ENCODE measurements around the gene C2CD4C.
"Not testable (repeated sequence)": the region's sequence is repeated elsewhere in the genome, so short reads cannot be mapped to it uniquely, and the experiment has no call there.

Gene C2CD4C

DNA sequence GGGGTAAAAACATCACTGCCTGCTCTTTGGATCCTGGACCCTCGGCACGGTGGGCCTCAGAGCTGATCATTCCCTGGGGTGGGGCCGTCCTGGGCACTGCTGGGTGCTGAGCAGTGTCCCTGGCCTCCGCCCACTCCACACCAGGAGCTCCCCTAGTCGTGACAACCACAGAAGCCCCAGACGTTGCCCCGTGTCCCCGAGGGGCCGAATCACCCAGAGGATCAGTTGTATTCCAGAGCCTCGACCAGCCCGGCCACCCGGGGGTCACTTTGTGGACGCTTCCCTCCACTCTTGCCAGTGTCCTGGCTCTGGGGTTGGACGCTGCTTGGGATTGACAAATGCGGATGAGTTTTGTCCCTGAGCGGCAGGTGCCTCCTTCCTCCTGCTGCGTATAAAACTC, 10.2 kb downstream of the C2CD4C start:
- DNase-seq (ENCODE audit: low read depth) = no peak

DNA sequence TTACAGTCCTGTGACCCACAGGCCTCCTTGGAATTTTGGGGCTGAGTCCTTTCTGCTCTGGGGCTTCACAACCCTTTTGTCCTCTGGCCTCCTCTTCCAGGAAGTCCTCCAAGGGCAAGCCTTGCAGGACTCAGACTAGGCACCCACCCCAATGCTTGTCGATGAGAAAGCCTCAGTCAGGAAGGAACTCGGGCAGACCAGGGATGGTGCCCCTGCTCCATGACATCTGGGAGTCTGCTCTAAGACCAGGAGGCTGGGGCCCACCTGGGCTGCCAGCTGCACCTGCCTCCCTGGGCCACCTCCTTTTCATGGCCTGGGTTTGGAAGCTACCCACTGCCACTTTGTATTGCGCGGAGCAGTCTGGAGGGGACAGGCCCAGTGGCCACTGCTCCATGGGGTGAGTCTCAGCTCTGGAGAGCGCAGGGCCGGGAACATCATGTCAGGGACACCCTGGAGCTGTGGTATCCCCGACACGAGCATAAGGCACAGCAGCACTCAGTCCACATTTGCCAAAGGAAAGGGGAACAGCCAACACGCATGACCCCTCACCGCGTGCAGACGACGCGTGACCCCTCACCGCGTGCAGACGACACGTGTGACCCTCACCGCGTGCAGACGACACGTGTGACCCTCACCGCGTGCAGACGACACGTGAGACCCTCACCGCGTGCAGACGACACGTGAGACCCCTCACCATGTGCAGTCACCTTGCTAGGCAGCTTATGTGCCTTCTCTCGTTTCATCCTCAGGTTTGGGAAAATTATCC, 10.8 kb downstream of the C2CD4C start:
- no peak for DNase-seq (ENCODE audit: low read depth)

DNA sequence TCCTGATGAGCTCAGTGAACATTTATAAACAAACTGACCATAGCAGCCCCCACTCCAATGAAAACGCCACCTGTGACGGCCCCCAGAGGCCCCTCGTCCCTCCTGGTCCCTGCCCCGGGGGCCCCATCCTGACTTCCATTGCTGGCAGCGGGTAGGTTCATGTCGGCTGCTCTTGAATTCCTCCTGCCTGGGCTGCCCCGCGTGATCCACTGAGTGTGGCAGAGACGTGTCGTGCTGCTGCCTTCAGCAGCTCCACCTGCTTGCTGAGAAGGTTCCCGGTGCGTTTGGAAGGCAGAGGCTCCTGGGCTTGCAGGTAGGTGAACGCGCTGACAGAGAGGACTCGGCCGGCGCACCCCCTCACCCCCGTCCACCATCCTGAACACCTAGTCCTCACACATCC, 11.6 kb downstream of the C2CD4C start:
- DNase-seq (ENCODE audit: low read depth) = no peak

DNA sequence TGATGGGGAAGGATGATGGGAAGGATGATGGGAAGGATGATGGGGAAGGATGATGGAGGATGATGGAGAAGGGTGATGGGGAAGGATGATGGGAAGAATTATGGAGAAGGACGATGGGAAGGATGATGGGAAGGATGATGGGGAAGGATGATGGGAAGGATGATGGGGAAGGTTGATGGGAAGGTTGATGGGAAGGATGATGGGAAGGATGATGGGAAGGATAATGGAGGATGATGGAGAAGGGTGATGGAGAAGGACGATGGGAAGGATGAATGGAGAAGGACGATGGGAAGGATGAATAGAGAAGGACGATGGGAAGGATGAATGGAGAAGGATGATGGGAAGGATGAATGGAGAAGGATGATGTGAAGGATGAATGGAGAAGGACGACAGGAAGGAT, 13.5 kb downstream of the C2CD4C start:
- DNase-seq (ENCODE audit: low read depth) = no peak

DNA sequence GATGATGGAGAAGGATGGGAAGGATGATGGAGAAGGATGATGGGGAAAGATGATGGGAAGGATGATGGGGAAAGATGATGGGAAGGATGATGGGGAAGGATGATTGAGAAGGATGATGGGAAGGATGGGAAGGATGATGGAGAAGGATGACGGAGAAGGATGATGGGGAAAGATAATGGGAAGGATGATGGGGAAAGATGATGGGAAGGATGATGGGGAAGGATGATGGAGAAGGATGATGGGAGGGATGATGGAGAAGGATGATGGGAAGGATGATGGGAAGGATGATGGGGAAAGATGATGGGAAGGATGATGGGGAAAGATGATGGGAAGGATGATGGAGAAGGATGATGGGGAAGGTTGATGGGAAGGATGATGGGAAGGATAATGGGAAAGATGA, 14.1 kb downstream of the C2CD4C start:
- DNase-seq (ENCODE audit: low read depth) = not testable (repeated sequence)

DNA sequence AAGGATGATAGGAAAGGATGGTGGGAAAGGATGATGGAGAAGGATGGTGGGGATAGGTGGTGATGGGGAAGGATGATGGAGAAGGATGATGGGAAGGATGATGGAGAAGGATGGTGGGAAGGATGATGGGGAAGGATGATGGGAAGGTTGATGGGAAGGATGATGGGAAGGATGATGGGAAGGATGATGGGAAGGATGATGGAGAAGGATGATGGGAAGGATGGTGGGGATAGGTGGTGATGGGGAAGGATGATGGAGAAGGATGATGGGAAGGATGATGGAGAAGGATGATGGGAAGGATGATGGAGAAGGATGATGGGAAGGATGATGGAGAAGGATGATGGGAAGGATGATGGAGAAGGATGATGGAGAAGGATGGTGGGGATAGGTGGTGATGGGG, 15.4 kb downstream of the C2CD4C start:
- DNase-seq (ENCODE audit: low read depth) = not testable (repeated sequence)

DNA sequence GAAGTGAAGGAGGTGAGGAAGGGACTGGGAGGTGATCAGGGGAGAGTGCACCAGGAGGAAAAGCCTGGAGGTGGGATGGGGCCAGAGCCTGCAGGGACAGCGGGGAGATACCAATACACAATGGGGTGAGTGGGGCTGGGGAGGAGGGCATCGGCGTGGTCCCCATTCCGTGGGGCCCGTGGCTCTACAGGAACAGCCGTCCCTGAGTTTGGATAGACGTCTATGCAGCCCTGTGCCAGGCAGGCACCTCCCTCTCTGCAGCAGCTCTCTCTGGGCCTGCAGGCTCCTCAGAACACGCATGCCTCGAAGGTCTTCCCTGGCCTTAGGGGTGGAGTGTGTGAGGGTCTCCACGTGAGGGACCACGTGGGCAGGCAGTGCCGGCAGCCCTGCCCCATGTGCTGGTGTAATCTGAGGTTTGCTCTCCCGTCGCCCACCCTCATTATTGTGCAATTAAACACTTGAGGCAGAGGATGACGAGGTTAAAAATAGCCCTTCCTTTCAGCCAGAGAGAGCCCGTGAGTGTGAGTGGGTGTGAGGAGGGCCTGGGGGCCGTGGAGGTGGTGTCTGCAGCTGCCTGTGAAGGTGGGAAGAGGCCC, 16.5 kb downstream of the C2CD4C start:
- no peak for DNase-seq (ENCODE audit: low read depth)

DNA sequence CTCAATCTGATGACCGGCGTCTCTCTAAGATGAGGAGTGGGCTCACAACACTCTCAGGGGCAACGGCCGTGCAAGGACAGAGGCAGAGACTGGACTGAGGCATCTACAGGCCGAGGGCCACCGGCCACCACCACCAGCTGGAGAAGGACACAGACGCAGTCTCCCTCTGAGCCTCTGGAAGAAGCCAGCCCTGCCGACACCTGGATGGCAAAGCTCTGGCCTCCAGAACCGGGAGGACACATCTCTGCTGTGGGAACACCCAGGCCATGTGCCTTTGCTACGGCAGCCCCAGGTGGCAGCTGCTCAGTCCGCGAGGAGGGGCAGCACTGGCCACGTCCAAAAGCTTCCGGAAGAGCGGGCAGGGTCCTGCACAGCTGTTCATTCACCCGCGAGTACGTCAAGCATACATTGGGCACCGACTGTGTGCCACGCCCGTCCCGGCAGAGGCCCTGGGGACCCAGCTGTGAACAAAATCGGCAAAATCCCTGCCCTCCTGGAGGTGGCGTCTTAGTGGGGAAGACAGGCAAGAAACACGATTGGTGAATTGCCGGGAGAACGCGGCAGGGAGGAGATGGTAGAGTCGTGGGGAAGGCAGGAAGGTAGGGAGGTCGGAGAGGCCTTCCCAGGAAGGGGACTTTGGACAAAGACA, 17.1 kb downstream of the C2CD4C start:
- DNase-seq (ENCODE audit: low read depth) = no peak

DNA sequence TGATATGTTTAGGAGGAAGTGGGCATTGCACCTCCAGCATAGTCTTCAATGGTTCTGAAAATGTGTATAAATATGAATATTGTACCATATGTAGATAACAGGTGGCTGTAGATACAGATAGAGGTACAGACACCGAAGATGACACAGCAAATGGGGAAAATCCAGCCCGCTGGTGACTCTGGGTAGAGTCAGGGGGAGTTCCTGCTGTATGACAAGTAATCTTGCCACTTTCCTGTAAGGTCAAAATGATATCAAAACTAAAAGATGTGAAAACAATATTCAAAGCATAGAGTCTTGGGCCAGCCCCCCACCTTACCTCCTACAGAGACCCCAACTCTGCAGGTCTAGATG, 17.8 kb downstream of the C2CD4C start:
- no peak for DNase-seq (ENCODE audit: low read depth)

DNA sequence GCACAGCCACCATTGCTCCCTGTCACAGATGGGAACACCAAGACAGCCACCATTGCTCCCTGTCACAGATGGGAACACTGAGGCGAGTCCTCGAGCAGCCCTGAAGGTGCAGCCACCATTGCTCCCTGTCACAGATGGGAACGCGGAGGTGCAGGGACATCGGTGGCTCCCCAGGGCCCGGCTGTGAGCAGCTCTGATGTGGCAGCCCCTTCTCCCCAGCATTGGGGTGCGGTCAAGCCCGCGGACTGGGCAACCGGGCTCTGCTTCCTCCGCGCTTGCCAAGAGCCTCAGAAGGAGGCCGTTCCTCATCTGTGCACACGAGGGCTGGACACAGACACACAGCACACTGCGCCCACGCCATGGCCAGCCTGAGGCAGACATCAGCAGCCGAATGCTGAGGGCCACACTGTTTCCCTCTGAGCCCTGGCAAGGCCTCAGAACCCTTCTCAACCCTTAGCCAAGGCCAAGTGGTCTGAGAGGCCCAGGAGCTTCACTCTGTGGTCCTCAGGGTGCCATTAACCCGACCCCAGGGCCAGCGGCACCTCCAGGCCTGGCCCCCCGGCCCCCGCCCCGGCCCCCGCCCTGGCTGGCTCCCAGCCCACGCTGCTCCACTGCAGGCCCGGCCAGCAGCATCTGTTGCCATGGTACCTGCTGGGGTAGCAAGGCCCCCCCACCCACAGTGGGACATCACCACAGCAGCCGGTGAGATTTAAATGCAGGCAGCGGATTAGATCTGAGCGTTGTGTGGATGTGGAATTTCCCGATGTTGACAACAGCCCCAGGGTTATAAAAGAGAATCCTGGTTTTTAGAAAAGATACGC, 18.4 kb downstream of the C2CD4C start:
- no peak for DNase-seq (ENCODE audit: low read depth)

DNA sequence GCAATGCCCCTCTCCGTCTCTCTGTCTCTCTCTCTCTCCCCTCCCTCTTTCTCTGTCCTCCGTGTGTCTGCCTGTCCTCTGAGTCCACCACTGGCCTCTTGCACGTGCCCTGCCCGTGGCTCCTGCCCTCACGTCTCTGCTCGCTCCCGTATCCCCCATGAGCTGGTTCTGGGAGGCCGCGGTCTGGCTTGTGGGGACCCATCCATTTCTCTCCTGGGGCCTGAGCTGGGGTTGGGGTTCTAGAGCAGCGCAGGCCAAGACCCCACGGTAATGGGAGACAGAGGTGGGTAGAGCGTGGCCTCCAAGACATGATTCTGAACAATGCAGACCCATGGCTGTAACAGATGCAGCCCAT, 19.0 kb downstream of the C2CD4C start:
- no peak for DNase-seq (ENCODE audit: low read depth)

DNA sequence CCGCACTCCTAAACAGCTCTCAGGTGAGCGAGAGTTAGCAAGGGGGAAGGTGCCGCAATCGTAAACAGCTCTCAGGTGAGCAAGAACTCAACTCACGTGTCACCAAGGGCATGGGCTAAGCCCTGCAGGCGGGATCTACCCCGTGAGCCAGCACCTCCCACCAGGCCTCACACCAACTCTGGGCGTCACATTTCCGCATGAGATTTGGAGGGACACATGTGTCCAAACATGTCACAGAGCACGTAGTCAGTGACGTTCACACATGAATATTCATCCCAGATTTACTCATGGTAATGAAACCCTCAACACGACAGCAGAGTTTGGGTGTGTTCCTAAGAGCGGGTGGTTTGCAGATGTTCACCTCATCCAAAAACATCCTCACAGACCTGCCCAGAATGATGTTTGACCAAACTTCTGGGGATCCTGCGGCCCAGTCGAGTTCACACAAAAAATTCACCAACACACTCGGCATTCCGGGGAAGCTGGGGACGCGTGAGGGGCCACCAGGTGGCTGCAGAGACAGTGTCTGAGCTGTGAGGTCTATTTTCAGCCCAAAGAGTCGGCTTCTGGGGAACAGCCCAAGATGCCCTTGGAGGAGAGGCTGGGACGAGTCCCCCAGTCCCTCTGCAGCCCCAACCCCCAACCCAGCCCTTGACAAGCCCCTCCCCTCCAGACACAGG, 19.6 kb downstream of the C2CD4C start:
- no peak for DNase-seq (ENCODE audit: low read depth)

DNA sequence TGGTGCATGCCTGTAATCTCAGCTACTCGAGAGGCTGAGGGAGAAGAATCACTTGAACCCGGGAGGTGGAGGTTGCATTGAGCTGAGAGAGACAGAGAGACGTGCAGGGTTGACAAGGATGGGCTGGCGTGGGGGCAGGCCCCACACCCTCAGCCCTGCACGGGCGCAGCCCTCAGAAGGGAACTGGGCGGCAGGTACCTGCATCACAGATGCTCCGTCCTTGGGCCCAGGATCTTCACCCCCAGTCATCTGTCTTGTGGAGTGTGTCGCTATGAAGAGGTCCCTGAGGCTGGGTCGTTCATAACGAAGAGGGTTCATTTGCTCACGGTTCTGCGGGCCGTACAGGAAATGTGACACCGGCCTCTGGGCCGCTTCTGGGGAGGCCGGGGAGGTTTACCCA, 20.3 kb downstream of the C2CD4C start:
- no peak for DNase-seq (ENCODE audit: low read depth)

DNA sequence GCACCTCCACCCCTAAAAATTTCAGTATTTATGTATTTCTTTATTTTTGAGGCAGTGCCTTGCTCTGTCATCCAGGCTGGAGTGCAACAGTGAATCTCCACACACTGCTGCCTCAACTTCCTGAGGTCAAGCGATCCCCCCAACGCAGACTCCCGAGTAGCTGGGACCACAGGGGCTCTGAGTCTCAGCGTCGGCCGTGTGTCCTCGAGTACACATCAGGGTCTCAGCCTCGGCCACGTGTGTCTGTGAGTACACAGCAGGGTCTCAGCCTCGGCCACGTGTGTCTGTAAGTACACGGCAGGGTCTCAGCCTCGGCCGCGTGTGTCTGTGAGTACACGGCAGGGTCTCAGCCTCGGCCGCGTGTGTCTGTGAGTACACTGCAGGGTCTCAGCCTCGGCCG, 21.2 kb downstream of the C2CD4C start:
- no peak for DNase-seq (ENCODE audit: low read depth)

DNA sequence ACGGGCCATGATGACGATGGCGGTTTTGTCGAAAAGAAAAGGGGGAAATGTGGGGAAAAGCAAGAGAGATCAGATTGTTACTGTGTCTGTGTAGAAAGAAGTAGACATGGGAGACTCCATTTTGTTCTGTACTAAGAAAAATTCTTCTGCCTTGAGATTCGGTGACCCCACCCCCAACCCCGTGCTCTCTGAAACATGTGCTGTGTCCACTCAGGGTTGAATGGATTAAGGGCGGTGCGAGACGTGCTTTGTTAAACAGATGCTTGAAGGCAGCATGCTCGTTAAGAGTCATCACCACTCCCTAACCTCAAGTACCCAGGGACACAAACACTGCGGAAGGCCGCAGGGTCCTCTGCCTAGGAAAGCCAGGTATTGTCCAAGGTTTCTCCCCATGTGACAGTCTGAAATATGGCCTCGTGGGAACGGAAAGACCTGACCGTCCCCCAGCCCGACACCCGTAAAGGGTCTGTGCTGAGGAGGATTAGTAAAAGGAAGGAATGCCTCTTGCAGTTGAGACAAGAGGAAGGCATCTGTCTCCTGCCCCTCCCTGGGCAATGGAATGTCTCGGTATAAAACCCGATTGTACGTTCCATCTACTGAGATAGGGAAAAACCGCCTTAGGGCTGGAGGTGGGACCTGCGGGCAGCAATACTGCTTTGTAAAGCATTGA, 22.2 kb downstream of the C2CD4C start:
- not testable (repeated sequence) for DNase-seq (ENCODE audit: low read depth)

DNA sequence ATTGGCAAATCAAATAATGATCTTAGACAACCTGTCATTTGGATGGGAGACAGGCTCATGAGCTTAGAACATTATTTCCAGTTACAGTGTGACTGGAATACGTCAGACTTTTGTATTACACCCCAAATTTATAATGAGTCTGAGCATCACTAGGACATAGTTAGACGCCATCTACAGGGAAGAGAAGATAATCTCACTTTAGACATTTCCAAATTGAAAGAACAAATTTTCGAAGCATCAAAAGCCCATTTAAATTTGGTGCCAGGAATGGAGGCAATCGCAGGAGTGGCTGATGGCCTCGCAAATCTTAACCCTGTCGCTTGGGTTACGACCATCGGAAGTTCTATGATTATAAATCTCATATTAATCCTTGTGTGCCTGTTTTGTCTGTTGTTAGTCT, 22.8 kb downstream of the C2CD4C start:
- DNase-seq (ENCODE audit: low read depth) = not testable (repeated sequence)

DNA sequence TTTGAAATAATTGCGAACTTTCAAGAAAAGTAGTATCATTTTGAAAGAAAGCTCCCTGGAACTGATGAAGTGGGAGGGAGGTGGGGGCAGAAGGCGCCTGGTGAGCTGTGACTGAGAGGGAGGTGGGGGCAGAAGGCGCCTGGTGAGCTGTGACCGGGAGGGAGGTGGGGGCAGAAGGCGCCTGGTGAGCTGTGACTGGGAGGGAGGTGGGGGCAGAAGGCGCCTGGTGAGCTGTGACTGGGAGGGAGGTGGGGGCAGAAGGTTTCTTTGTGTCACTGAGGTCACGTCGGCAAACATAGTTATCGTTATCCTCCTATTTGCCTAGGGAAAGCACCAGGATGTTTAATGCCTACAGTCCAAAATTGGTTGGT, 24.2 kb downstream of the C2CD4C start:
- no peak for DNase-seq (ENCODE audit: low read depth)

DNA sequence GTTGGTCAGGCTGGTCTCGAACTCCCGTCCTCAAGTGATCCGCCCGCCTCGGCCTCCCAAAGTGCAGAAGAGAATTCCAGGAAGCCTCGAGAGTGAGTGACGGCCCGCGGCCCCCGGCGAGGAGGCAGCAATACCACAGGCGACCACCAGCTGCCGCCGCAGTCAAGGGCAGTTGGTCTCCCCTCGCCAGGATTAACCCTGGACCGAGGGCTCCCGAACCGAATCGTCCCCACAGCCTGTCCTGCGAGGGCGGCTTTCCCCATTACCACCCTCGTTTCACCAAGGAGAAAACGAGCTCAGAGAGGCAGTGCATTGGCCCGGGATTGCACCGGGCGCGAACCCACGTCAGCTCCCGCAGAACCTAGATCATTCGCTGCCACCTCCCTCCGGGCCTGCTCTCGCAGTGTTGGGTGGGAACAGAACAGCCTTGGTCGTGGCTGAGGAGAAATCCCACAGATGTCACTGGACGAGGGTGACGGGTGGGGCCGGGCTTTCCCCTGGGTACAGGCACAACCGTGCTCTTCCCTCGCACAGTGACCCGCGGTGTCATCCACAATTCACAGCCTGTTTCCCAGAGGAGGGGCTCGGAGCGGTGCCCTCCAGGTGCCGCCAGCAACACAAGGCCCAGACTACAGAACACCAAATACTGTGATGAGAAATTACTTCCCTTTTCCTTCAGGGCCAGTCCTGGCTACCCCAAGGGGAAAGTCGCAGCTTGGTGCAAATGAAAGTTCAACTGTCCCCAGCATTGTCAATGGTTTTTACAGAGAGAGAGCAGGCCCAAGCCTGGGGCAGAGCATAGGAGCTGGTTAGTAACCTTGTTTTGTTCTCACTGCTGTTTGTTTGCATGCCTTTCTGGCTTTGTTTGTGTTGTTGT, 24.8 kb downstream of the C2CD4C start:
- no peak for DNase-seq (ENCODE audit: low read depth)

DNA sequence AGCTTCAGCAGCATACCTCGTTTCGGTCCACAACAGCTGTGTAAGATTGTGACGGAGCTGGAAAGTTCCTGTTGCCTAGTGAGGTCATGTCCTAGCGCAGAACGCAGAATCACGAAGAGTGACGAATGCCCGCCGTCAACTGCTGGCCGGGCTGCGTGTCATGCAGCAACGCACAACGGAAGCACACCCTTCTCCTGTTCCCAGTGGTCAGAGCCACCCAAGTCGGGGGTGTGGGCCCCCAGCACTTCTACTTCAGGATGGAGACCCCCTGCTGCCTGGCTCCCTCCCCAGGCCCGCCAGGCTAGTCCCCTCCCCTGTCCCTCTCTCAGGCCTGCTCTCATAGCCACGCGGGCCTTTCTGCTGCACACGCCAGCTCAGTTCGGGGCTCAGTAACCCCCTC, 25.9 kb downstream of the C2CD4C start:
- no peak for DNase-seq (ENCODE audit: low read depth)

DNA sequence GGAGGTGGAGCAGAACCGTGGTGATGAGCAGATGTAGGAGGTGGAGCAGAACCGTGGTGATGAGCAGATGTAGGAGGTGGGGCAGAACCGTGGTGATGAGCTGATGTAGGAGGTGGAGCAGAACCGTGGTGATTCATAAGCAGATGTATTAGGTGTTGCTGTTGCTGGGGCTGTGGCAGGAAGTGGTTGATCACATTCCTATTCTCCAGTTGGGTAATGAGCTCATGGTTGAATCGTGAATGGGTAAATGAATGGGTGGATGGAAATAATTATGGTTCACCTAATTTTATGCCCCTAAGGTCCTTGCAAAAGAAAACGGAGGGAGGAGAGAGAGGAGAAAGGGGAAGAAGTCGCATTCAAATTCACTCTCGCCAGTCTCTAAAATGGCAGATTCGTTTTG, 26.4 kb downstream of the C2CD4C start:
- not testable (repeated sequence) for DNase-seq (ENCODE audit: low read depth)

DNA sequence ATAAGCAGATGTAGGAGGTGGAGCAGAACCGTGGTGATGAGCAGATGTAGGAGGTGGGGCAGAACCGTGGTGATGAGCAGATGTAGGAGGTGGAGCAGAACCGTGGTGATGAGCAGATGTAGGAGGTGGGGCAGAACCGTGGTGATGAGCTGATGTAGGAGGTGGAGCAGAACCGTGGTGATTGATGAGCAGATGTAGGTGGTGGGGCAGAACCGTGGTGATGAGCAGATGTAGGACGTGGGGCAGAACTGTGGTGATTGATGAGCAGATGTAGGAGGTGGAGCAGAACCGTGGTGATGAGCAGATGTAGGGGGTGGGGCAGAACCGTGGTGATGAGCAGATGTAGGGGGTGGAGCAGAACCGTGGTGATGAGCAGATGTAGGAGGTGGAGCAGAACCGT, 27.0 kb downstream of the C2CD4C start:
- DNase-seq (ENCODE audit: low read depth) = not testable (repeated sequence)

Data from HS-27A (cell line).